ENCODE data around the gene NFATC3. TPM values are rescaled to one million over a fixed set of nuclear protein-coding genes. Genes with fewer than 3 reads are reported as not detected.

Gene NFATC3
- total RNA-seq, 1 donor from 2014 or later = 34.2 TPM

GRCh38 chr16:68082629-68083238 is 2.4 kb upstream of the NFATC3 start:
- no peaks in the 10 kb centered on the region for H3K36me3 ChIP-seq
- no peak overlapping the region for H2AFZ ChIP-seq (replicated peaks)
- H3K27ac ChIP-seq = no peak overlapping the region
- Mint-ChIP-seq H3K36me3 (no peaks in the 10 kb centered on the region), H3K4me1 (peaks cover 17% of the 10 kb centered on the region), H3K27me3 (ENCODE audit: insufficient read depth, low read depth) (peaks cover 3% of the 10 kb centered on the region), H3K9me3 (no peaks in the 10 kb centered on the region), H3K4me3 (no peak overlapping the region), H3K27ac (no peak overlapping the region)
- H3F3A ChIP-seq (ENCODE audit: low read depth) = peaks cover 30% of the 10 kb centered on the region
- H3K9ac ChIP-seq = no peak overlapping the region
- no peak for DNase-seq (ENCODE audit: low spot score)
- peaks cover 23% of the 10 kb centered on the region for H3K79me2 ChIP-seq (ENCODE audit: low read depth)
- H3K4me1 ChIP-seq = peaks cover 18% of the 10 kb centered on the region
- no peaks in the 10 kb centered on the region for H3K9me3 ChIP-seq (ENCODE audit: low read depth)
- H3K27me3 ChIP-seq = no peaks in the 10 kb centered on the region
- H3K4me2 ChIP-seq = no peak overlapping the region
- H4K20me1 ChIP-seq (ENCODE audit: low read depth) = peaks cover 13% of the 10 kb centered on the region
- TF ChIP-seq CTCF (IDR thresholded peaks at IDR 0.05) = no peak
- TF ChIP-seq EZH2 (IDR thresholded peaks at IDR 0.05) = no peak
- no peak for TF ChIP-seq EZH2phosphoT487 (IDR thresholded peaks at IDR 0.05)
- no peak overlapping the region for H3K4me3 ChIP-seq

GRCh38 chr16:68083239-68083781 is 1.9 kb upstream of the NFATC3 start:
- Histone ChIP-seq H3K4me2 (peak overlapping the region; percentile 74), H3K27me3 (no peaks in the 10 kb centered on the region), H3K9ac (no peak overlapping the region), H2AFZ (replicated peaks) (no peak overlapping the region), H3K4me3 (peak overlapping the region; percentile 52), H3K9me3 (ENCODE audit: low read depth) (no peaks in the 10 kb centered on the region), H3K4me1 (peaks cover 21% of the 10 kb centered on the region), H3K79me2 (ENCODE audit: low read depth) (peaks cover 29% of the 10 kb centered on the region), H3F3A (ENCODE audit: low read depth) (peaks cover 30% of the 10 kb centered on the region), H4K20me1 (ENCODE audit: low read depth) (peaks cover 18% of the 10 kb centered on the region), H3K27ac (no peak overlapping the region), H3K36me3 (no peaks in the 10 kb centered on the region)
- DNase-seq (ENCODE audit: low spot score) = no peak
- TF ChIP-seq EZH2phosphoT487 (IDR thresholded peaks at IDR 0.05) = no peak
- no peak for TF ChIP-seq CTCF (IDR thresholded peaks at IDR 0.05)
- TF ChIP-seq EZH2 (IDR thresholded peaks at IDR 0.05) = no peak
- no peaks in the 10 kb centered on the region for H3K9me3 Mint-ChIP-seq
- peaks cover 3% of the 10 kb centered on the region for H3K27me3 Mint-ChIP-seq (ENCODE audit: insufficient read depth, low read depth)
- peak overlapping the region; percentile 87 for H3K4me3 Mint-ChIP-seq
- H3K36me3 Mint-ChIP-seq = no peaks in the 10 kb centered on the region
- peak overlapping the region; percentile 98 for H3K27ac Mint-ChIP-seq
- peaks cover 18% of the 10 kb centered on the region for H3K4me1 Mint-ChIP-seq

GRCh38 chr16:68083861-68084503 is 1.2 kb upstream of the NFATC3 start:
- peak overlapping the region; percentile 98 for H3K27ac Mint-ChIP-seq

More at GRCh38 chr16:68083861-68084503, 1.2 kb upstream of the NFATC3 start:
- H3F3A ChIP-seq (ENCODE audit: low read depth) = peaks cover 30% of the 10 kb centered on the region
- peaks cover 36% of the 10 kb centered on the region for H3K79me2 ChIP-seq (ENCODE audit: low read depth)
- no peaks in the 10 kb centered on the region for H3K27me3 ChIP-seq
- H3K9ac ChIP-seq = no peak overlapping the region
- H4K20me1 ChIP-seq (ENCODE audit: low read depth) = peaks cover 25% of the 10 kb centered on the region
- TF ChIP-seq EZH2phosphoT487 (IDR thresholded peaks at IDR 0.05) = no peak
- TF ChIP-seq EZH2 (IDR thresholded peaks at IDR 0.05) = no peak
- no peak for TF ChIP-seq CTCF (IDR thresholded peaks at IDR 0.05)
- peaks cover 19% of the 10 kb centered on the region for H3K4me1 Mint-ChIP-seq
- H3K9me3 Mint-ChIP-seq = no peaks in the 10 kb centered on the region
- peak overlapping the region; percentile 45 for H2AFZ ChIP-seq (replicated peaks)
- no peaks in the 10 kb centered on the region for H3K9me3 ChIP-seq (ENCODE audit: low read depth)
- H3K27me3 Mint-ChIP-seq (ENCODE audit: insufficient read depth, low read depth) = peaks cover 3% of the 10 kb centered on the region
- DNase-seq (ENCODE audit: low spot score) = peak; percentile 64
- H3K4me3 ChIP-seq = peak overlapping the region; percentile 52
- peak overlapping the region; percentile 74 for H3K4me2 ChIP-seq
- H3K4me3 Mint-ChIP-seq = peak overlapping the region; percentile 87
- H3K36me3 ChIP-seq = no peaks in the 10 kb centered on the region
- H3K4me1 ChIP-seq = peaks cover 21% of the 10 kb centered on the region
- no peaks in the 10 kb centered on the region for H3K36me3 Mint-ChIP-seq
- H3K27ac ChIP-seq = peak overlapping the region; percentile 76

Data from neural progenitor cell (in vitro differentiated cells).